Stimulated activated CD4-positive, alpha-beta T cell treated with anti-CD3 and anti-CD28 coated beads, Interleukin-4, amount 100 ng/mL, for 4 hours (primary cell): ENCODE measurements around the gene KCNMA1.

ENCODE experiments used
- DNase-seq, 2 experiments: peaks; one replicate each; pipeline ENCODE4 v3.0.0-alpha.2; 2020

Gene KCNMA1

GRCh38 chr10:77504196-77504872, 133.3 kb downstream of the KCNMA1 start:
- no peak for DNase-seq

DNA sequence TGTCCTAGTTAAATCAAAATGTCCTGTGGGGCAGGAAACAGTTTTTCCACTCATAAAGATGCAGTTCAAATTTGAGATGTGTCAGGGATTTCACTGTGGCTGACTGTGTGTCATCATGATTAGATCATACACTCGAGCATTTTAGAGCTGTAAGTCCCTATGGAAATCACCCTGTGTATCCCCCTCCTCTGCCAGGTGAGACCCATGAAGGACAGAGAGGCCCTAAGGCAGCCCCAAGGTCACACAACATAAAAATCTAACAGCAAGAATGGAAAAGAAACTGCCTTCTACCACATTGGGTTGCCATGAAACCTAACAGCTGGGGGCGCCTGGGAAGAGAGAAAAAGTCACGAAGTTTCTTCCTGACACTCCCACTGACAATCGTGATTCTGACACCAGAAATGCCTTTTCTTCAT, 135.8 kb downstream of the KCNMA1 start:
- DNase-seq = no peak

- DNase-seq = no peak
Measured at GRCh38 chr10:77501152-77501845, 136.3 kb downstream of the KCNMA1 start.

DNA sequence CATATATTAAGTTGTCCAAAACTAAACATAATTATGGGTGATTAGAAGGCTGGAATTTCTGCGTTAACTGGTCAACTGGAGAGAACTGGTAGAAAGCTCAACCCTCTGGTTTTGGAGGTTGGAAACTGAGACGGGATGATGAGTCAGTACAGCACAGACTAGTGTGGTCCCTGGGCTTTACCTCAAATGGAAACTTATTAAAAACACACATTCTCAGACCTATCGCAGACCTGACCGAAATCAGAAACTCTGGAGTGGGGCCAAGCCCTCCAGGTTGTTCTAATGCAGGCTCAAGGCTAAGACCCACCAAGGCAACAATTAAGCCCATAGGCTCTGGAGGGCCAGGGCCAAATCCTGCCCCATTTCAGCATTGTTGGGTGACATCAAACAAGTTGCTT, 136.9 kb downstream of the KCNMA1 start:
- DNase-seq = no peak

DNA sequence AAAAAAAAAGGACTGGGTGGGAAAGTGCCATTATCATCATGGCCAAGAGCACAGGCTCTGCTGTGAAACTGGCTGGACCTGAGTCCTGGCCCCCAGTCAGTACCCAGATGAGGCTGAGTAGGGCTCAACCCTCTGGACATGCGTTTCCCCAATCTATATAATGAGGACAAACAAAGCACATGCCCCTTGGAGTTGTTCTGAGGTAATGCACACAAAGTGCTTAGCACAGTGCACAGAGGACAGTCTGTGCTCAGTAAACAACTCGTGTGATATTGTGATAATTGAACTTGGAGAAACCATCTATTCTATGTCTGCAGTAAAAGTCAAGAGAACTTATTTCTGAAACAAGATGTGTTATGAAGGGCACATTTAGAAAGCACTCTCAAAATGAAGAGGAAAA, 138.8 kb downstream of the KCNMA1 start:
- no peak for DNase-seq

DNA sequence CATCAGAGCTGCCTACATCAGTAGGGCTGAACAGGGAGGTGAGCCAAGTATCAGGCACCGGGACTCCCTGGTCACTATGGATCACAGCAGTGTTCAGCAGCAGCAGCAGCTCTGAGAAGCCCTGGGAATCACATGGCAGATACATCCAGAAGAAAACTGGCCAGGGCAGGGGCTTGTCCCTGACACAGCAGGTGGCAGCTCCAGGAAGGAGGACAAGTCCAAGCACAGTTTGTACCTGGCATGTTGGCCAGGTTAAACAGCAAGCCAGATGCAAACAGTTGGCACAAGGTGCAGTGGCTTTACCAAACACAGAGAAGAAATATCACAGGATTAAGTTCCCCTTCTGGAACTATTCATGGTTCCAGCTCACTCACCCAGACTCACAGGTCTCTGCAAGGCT, 139.4 kb downstream of the KCNMA1 start:
- DNase-seq = no peak

DNA sequence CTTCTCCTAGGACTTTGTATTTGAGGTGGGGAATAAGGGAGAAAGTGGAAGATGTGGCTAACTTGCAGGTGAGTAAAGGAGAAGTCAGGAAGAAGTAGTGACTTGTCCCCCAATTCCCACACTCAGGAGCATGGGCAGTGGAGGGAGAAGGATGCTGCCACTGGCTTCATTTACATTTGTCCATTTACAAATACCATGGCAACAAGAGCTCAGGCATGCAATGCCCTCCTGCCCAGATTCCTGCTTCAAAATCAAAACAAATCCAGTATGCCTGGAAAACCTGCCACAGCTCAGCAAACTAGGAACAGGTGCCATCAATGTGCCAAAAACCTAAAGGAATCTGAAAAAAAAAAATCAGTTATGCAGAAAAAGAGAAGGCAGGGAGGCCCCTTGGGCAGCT, 139.9 kb downstream of the KCNMA1 start:
- no peak for DNase-seq

DNA sequence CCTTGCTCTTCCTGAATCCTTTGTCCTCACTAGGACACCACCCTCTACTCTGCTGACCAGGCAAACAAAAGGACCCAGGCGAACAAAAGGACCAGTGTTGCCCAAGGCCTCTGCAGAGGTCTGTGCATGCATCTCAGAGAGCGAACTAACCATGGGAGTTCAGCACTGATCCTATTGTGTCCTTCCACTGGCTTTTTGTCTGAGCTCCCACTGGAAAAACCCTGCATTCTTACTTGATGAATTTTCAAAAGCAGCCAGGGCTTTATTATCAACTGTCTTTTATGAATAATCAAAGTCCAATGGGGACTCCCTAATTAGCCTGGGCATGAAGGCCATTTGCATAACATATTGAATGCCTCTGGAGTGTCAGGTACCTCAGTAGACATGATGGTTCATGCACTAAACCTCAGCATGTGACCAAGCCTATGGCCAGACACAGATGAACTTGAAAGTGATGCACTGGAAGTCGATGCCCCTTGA, 140.6 kb downstream of the KCNMA1 start:
- DNase-seq = no peak

GRCh38 chr10:77494756-77495541, 142.7 kb downstream of the KCNMA1 start:
- no peak for DNase-seq

GRCh38 chr10:77494327-77494726, 143.3 kb downstream of the KCNMA1 start:
- no peak for DNase-seq

GRCh38 chr10:77493851-77494261, 143.8 kb downstream of the KCNMA1 start:
- no peak for DNase-seq

GRCh38 chr10:77493239-77493806, 144.3 kb downstream of the KCNMA1 start:
- no peak for DNase-seq

- DNase-seq = no peak
Measured at GRCh38 chr10:77492368-77492994, 145.1 kb downstream of the KCNMA1 start.

- no peak for DNase-seq
Measured at GRCh38 chr10:77490534-77491314, 146.9 kb downstream of the KCNMA1 start.

- DNase-seq = no peak
Measured at GRCh38 chr10:77486517-77486916, 151.1 kb downstream of the KCNMA1 start.

DNA sequence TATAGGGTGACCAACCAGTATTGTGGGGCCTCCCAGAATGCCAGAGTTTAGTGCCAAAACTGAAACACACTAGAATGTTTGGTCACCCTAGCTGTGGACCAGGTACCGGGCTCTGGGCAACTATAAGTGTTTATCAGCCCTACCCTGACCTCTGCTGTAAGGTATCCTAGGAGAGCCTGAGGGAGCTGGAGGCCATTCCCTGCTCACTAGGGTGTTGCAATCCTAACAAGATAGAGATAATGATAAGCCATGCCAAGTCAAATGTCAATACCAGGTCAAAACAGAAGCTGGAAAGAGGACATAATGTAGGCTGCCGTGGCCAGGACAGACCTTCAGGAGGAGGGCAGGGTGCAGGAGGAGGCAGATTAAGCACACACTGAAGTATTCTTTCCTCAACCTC, 151.8 kb downstream of the KCNMA1 start:
- no peak for DNase-seq

DNA sequence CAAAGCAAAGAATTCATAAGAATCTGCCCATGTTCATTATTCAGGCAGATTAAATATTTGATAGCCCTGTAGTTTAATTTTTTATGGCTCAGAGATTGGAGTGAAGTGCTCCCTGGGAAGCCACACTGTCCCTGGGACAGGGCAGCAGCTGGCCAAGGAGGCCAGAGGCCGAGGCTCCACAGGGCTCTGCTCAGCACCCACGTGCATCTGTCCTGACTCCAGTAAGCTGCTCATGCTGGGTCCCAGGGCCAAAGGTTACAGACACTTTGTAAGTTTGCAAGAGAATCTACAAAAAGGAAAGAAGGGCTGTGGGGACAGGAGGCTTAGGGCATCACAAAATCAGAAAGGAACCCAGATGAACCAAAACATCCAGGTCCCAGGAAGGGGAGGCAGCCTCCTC, 155.5 kb downstream of the KCNMA1 start:
- DNase-seq = no peak

- DNase-seq = no peak
Measured at GRCh38 chr10:77479586-77479985, 158.0 kb downstream of the KCNMA1 start.

DNA sequence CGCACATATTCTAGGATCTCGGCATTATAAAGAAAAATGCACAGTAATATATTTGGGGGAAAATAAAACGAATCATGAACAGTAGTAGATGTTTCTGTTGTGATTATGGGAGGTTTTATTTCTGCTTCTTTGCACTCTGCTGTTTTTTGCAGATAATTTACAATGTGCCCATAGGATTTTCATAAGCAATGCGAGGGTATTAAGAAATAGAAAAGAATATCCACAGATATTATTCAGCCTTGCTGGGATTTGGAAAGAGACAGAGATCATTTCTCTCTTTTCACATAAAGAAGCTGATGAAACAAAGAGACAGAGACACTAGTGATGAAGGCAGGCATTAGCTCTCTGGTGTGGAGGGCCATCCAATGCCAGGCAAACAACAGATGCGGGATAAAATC, 158.6 kb downstream of the KCNMA1 start:
- DNase-seq = no peak

DNA sequence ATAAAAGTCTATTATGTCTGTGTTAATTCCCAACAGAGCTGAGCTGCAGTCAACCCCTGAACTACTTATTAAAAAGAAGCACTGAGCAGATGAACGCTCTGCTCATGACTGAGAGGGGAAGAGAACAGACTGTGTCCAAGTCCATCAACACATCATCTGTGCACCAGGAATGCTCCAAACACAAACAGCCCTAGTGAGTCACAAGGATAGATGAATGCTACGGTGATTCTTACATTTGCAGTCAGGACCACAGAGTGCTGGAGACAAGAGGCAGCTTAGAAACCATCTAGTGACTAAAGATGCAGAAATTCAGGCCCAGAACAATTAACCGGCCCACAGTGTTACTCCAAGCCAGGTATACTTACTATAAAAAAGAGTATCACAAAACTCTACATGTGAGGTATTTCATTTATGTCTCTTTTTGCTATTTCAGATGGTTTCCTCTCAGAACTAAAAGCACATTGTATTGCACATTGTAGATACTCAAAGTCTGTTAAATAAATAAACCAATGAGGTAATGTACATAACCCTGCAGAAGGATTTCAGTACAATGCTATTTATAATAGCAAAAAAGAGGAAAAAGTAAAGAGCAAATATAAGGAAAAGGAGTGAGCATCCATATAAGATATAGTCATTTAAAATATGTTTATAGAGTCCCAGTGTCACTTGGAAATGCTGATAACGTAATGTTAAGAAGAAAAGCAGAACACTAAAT, 159.2 kb downstream of the KCNMA1 start:
- DNase-seq = no peak

GRCh38 chr10:77475522-77475921, 162.1 kb downstream of the KCNMA1 start:
- no peak for DNase-seq
